ENCODE data around the gene A2ML1. TPM values are rescaled to one million over a fixed set of nuclear protein-coding genes. Genes with fewer than 3 reads are reported as not detected.

Gene A2ML1
- total and polyA plus RNA-seq, 7 experiments from 2014 or later = not detected

- no peak for DNase-seq
- Mint-ChIP-seq H3K27me3 (no peaks in the 10 kb centered on the region), H3K36me3 (peaks cover 8 to 28% (median 21%) of the 10 kb centered on the region in 5 donors), H3K4me1 (peaks cover 0 to 4% (median 0%) of the 10 kb centered on the region in 7 donors), H3K4me3 (no peak overlapping the region), H3K27ac (peak overlapping the region in 1 of 9 donors; percentile 28), H3K9me3 (no peaks in the 10 kb centered on the region)
- intact Hi-C loops (cut with micrococcal nuclease) = no loop called here
- no peaks in the 10 kb centered on the region for H3K4me1 ChIP-seq (ENCODE audit: control insufficient read depth in 2 of 2, insufficient read depth in 2 of 2, low read length in 2 of 2)
- POLR2A ChIA-PET = no interaction called here
- no peak overlapping the region for H3K4me3 ChIP-seq (ENCODE audit: low read length)
- H3K27me3 ChIP-seq (ENCODE audit: control insufficient read depth in 2 of 2, insufficient read depth in 2 of 2, low read length in 2 of 2) = no peaks in the 10 kb centered on the region
- no peaks in the 10 kb centered on the region for H3K9me3 ChIP-seq (ENCODE audit: control insufficient read depth in 2 of 3, low read length in 3 of 3)
- H3K36me3 ChIP-seq (ENCODE audit: control insufficient read depth in 2 of 3, insufficient read depth in 3 of 3, low read length in 3 of 3) = peaks cover 0 to 56% (median 0%) of the 10 kb centered on the region in 3 experiments
- no peak overlapping the region for H3K27ac ChIP-seq (ENCODE audit: low read depth, low read length)
- CTCF ChIA-PET = no interaction called here
- no peak for ATAC-seq
Measured at GRCh38 chr12:8922544-8922943, 100.1 kb downstream of the A2ML1 start.

Other genes starting within 250 kb of the A2ML1 start
- gene AICDA, start 209.8 kb upstream of the A2ML1 start, total RNA-seq = not detected
- not detected for gene AICDA, start 209.8 kb upstream of the A2ML1 start, polyA plus RNA-seq
- gene MFAP5, start 159.8 kb upstream of the A2ML1 start, total RNA-seq = not detected
- not detected for gene MFAP5, start 159.8 kb upstream of the A2ML1 start, polyA plus RNA-seq
- gene RIMKLB, start 124.6 kb upstream of the A2ML1 start, total RNA-seq = 10 to 100 TPM in 4 of 5 experiments, 1 to 10 TPM in 1; 1.8 to 31.3 (median 18.2) TPM
- gene RIMKLB, start 124.6 kb upstream of the A2ML1 start, polyA plus RNA-seq = 1 to 10 TPM; 4.0 to 5.7 TPM
- gene PHC1, start 91.9 kb downstream of the A2ML1 start, total RNA-seq = 10 to 100 TPM; 15.4 to 55.0 (median 45.6) TPM
- gene PHC1, start 91.9 kb downstream of the A2ML1 start, polyA plus RNA-seq = 10 to 100 TPM; 19.5 to 23.6 TPM
- gene M6PR, start 127.0 kb downstream of the A2ML1 start, total RNA-seq = 100 to 1,000 TPM; 123 to 195 (median 176) TPM
- 100 to 1,000 TPM; 239 to 248 TPM for gene M6PR, start 127.0 kb downstream of the A2ML1 start, polyA plus RNA-seq
- gene KLRG1, start 166.9 kb downstream of the A2ML1 start, total RNA-seq = 10 to 100 TPM in 3 of 5 experiments, 1 to 10 TPM in 2; 2.8 to 43.8 (median 26.9) TPM
- 10 to 100 TPM; 11.7 to 18.0 TPM for gene KLRG1, start 166.9 kb downstream of the A2ML1 start, polyA plus RNA-seq

Measured in naive thymus-derived CD4-positive, alpha-beta T cell (primary cell).